WI38 (cell line): ENCODE data around the gene CACNB1.
"Not testable (repeated sequence)": the region's sequence is repeated elsewhere in the genome, so short reads cannot be mapped to it uniquely, and the experiment has no call there.

Source experiments
- H3K4me3 ChIP-seq: 2 replicates; pipeline ENCODE4 v1.5.1; 2011; ENCODE audit warnings: low read depth, mild to moderate bottlenecking, control low read depth, low read length
- TF ChIP-seq, protein P1 (sequence below): IDR thresholded peaks from 2 replicates; pipeline ENCODE4 v1.5.1; 2012; ENCODE audit warnings: low read depth, mild to moderate bottlenecking, control low read depth, low read length

CACNB1 gene

DNA sequence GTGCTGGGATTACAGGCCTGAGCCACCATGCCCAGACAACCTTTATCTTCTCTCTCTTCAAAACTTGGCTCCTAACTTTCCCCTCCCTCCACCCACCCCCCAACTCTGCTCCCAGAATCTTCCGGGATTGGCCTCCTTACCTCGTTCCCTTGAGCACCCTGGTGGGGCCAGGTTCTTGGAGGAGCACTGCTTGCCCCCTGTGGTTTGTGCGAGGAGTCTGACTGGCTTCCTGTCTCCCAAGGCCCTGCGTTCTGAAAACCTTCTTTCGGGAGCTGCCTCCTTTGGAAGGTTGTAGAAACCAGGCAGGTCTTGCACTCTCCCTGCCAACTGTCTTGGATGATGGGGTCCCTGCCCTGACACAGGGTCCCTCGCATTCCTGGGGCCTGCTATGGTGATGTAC lies 65.9 kb downstream of the CACNB1 start:
- TF ChIP-seq, protein P1, sequence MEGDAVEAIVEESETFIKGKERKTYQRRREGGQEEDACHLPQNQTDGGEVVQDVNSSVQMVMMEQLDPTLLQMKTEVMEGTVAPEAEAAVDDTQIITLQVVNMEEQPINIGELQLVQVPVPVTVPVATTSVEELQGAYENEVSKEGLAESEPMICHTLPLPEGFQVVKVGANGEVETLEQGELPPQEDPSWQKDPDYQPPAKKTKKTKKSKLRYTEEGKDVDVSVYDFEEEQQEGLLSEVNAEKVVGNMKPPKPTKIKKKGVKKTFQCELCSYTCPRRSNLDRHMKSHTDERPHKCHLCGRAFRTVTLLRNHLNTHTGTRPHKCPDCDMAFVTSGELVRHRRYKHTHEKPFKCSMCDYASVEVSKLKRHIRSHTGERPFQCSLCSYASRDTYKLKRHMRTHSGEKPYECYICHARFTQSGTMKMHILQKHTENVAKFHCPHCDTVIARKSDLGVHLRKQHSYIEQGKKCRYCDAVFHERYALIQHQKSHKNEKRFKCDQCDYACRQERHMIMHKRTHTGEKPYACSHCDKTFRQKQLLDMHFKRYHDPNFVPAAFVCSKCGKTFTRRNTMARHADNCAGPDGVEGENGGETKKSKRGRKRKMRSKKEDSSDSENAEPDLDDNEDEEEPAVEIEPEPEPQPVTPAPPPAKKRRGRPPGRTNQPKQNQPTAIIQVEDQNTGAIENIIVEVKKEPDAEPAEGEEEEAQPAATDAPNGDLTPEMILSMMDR, result no peak
- no peak overlapping the region for H3K4me3 ChIP-seq

DNA sequence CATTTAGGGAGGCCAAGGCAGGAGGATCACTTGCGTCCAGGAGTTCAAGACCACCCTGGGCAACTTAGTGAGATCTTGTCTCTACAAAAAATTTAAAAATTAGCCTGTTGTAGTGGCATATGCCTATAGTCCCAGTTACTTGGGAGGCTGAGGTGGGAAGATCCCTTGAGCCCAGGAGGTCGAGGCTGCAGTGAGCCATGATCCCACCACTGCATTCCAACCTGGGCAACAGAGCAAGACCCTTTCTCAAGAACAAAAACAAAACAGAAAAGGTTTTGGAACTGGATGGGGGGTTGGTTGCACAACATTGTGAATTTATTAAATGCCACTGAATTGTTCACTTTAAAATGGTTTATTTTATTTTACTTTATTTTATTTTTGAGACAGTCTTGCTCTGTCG lies 67.3 kb downstream of the CACNB1 start:
- TF ChIP-seq, protein P1, result no peak

DNA sequence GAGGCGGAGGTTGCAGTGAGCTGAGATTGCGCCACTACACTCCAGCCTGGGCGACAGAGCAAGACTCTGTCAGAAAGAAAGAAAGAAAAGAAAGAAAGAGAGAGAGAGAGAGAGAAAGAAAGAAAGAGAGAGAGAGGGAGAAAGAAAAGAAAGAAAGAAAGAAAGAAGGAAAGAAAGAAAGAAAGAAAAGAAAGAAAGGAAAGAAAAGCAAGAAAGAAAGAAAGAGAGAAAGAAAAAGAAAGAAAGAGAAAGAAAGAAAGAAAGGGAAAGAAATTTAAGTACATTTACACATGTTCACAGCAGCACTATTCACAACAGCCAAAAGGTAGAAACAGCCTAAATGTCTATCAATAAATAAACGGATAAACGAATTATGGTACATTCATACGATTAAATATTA lies 67.9 kb downstream of the CACNB1 start:
- not testable (repeated sequence) for H3K4me3 ChIP-seq

More for the DNA sequence above, 67.3 kb downstream of the CACNB1 start:
- no peak overlapping the region for H3K4me3 ChIP-seq

DNA sequence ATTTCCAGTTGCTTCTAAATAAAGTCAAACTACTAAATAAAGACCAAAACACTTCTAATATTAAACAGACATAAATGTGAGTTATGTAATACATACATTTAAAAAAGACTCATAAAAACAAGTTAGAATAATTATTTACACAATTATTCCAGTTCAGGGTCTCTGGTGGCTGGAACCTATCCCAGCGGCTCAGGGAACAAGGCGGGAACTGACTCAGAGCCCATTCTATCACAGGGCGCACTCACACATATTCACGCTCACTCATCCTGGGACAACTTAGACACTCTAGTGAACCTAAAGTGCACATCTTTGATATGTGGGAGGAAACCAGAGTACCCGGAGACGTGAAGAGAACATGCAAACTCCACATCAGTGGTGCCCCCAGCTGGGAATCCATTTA lies 71.0 kb downstream of the CACNB1 start:
- TF ChIP-seq, protein P1, result no peak
- H3K4me3 ChIP-seq, result no peak overlapping the region

DNA sequence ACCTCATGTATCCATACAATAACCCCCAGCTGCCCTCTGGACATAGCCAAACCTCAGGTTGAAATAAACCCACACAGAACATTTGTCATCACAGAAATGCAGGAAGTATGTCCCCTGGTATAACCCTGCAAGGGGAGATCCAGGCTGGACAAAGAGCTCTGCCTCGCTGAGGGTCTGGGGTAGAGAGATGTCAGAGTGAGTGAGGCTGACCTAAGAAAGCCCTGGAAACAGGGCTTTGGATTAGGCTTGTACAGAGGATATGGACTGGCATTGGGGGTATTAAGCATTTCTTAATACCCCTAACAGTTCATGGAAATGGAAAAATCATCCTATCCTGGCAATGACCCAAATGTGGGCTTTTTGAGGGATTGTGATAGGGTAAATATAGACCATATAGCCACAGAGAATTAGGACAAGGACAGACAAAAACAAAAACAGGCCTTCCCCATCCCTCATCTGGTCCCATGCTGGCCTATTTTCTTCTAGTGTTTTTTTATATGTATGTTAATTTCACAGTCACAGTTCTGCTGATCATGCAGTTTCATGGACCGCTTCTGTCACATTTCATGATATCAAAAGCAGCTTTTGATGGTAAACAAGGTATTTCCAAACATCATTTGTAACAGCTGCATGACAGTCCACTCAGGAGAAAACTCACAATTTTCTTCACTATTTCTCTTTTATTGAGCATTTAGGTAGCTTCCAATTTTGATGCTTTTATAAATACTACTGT lies 72.2 kb downstream of the CACNB1 start:
- TF ChIP-seq, protein P1, result no peak
- H3K4me3 ChIP-seq, result no peak overlapping the region

DNA sequence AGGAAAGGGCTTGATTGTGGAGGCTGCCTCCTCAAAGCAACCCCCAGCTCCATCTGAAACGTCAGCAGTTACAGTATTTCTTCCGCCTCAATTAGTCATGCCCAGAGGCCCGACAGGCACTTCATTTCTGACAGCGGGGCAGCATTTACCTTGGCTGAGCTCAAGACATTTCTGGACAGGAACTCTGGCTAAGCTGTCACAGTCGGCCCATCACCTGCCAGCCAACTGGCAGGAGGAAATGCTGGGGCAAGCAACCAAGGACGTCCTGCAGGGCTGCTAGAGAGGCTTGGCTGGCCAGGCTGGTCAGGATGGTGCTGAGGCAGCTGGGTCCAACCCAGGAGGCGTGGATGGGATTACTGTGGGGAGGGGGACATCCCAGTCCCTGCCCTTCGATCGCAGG lies 73.8 kb downstream of the CACNB1 start:
- H3K4me3 ChIP-seq, result no peak overlapping the region
- TF ChIP-seq, protein P1, result no peak
